HepG2 (cell line): ENCODE measurements around the gene HEXIM1. TPM values are rescaled to one million over a fixed set of nuclear protein-coding genes. Genes with fewer than 3 reads are reported as not detected.

Source experiments
- AHR ChIP-seq: IDR thresholded peaks from 2 replicates; pipeline ENCODE4 v1.6.1; 2018; ENCODE audit warnings: missing genetic modification reagents, missing compliant biosample characterization
- KAT8 ChIP-seq: IDR thresholded peaks from 2 replicates; pipeline ENCODE4 v1.6.1; 2016; ENCODE audit warnings: missing genetic modification reagents, missing compliant biosample characterization
- NBN ChIP-seq: fragments of 450-650 bp; conservative IDR thresholded peaks from 2 replicates; pipeline ENCODE4 v1.6.1; 2017
- NKX3-1 ChIP-seq: sonication (generic); formaldehyde crosslinking; IDR thresholded peaks from 2 replicates; pipeline ENCODE4 v1.5.0; 2020; ENCODE audit warnings: missing genetic modification reagents
- POLR2AphosphoS2 ChIP-seq: IDR thresholded peaks from 2 replicates; pipeline ENCODE4 v1.6.1; 2011; ENCODE audit warnings: low read depth, low read length, improper control_type of control experiment
- PRPF4 ChIP-seq: fragments of 200-400 bp; formaldehyde crosslinking; IDR thresholded peaks from 2 replicates; pipeline ENCODE4 v1.6.1; 2016; ENCODE audit warnings: low read length, low read depth; ENCODE audit not compliant: poor library complexity, severe bottlenecking
- SNAPC4 ChIP-seq: sonication (generic); formaldehyde crosslinking; IDR thresholded peaks from 2 replicates; pipeline ENCODE4 v1.4.0; 2020; ENCODE audit warnings: mild to moderate bottlenecking, missing genetic modification reagents
- SRSF9 ChIP-seq: fragments of 200-400 bp; formaldehyde crosslinking; IDR thresholded peaks from 2 replicates; pipeline ENCODE4 v1.6.1; 2018; ENCODE audit warnings: borderline replicate concordance, mild to moderate bottlenecking, low read depth, low read length; ENCODE audit not compliant: insufficient read depth, poor library complexity, severe bottlenecking
- ZC3H4 ChIP-seq: sonication (generic); formaldehyde crosslinking; IDR thresholded peaks from 2 replicates; pipeline ENCODE4 v1.4.0; 2020; ENCODE audit warnings: missing genetic modification reagents, borderline replicate concordance
- ZFP82 ChIP-seq: sonication (generic); formaldehyde crosslinking; IDR thresholded peaks from 2 replicates; pipeline ENCODE4 v1.5.1; 2020; ENCODE audit warnings: mild to moderate bottlenecking, missing genetic modification reagents, borderline replicate concordance
- ZFP90 ChIP-seq: sonication (generic); formaldehyde crosslinking; IDR thresholded peaks from 2 replicates; pipeline ENCODE4 v1.8.0; 2022; ENCODE audit warnings: missing genetic modification reagents, mild to moderate bottlenecking, inconsistent platforms, borderline replicate concordance
- ZMYM2 ChIP-seq: sonication (generic); formaldehyde crosslinking; IDR thresholded peaks from 2 replicates; pipeline ENCODE4 v1.8.0; 2022; ENCODE audit warnings: mild to moderate bottlenecking, missing genetic modification reagents
- ZNF550 ChIP-seq: sonication (generic); formaldehyde crosslinking; IDR thresholded peaks from 2 replicates; pipeline ENCODE4 v1.4.0; 2020; ENCODE audit warnings: mild to moderate bottlenecking, missing genetic modification reagents, borderline replicate concordance
- polyA plus RNA-seq, 8 experiments: library from polyadenylated mRNA; depleted of rRNA in 3 of 8; stranded (reverse) in 7 of 8; unstranded in 1 of 8; fragments of >200 nt; fragmentation: Illumina TruSeq in 4 of 8; extraction: Trizol in 4 of 8; gene quantifications; 2 replicates each; pipeline versions ENCODE4 v1.2.1 to v1.2.3, GENCODE V29; 2011 to 2016; ENCODE audit warnings: low read depth in 4 of 8, missing spikeins in 1 of 8, mixed read lengths in 1 of 8; ENCODE audit not compliant: insufficient read depth in 1 of 8
- total RNA-seq, 5 experiments: library from RNA; depleted of rRNA; stranded (reverse); fragments of >200 nt; fragmentation: Illumina TruSeq; extraction: Trizol; gene quantifications; 2 replicates each; pipeline ENCODE4 v1.2.3, GENCODE V29; 2016; ENCODE audit warnings: low read depth in 1 of 5
- TF ChIP-seq, protein P1 (sequence below): sonication (generic); formaldehyde crosslinking; IDR thresholded peaks from 2 replicates; pipeline ENCODE4 v1.4.0; 2020; ENCODE audit warnings: mild to moderate bottlenecking, low read depth, missing genetic modification reagents
- TF ChIP-seq, protein P2 (sequence below): IDR thresholded peaks from 2 replicates; pipeline ENCODE4 v1.6.1; 2012; ENCODE audit warnings: inconsistent platforms

The HEXIM1 gene
- total and polyA plus RNA-seq, 2 of the 13 experiments (the other 11 are each of a cell fraction or from before 2014, with no cell fraction given) = 10.5 to 16.6 TPM

DNA sequence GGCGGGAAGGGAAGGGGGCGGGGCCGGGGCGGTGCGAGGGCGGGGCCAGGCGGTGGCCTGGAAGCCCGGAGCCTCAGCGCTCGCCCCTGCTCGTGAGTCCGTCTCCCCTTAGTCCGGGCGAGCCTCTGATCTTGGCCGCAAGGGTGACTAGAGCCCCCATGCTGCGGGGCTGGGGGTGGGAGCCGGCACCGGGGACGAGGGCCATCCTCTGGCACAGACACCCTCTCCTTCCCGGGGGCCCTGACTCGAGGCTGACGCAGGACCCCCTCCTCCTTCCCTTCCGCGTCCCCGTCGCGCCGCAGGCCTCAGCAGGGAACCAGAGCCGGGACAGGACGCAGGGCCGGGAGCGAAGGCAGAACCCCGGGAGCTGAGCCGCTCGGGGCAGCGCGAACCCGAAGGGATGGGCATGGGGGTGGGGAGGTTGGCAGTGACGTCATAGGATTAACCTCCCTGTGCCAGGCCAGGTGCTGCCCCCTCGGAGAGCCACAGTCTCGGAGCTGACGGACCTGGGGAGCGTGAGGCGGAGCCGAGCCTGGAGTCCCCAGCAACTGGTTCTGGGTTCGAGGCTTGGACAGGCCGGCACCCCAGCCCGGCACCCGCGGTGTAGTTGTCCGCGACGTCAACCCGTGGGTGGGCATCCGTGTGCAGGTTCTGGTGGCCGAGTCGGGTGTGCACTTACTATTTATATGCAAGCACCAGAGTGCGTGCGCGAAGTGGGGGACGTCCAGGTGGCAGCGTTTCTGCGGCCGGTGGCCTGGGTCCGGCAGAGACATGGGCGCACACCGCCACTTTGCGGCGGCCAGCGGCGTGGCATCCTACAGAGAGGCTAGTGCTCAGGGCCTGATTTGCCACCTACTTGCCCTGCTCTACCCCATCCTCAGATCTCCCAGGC lies 15.5 kb upstream of the HEXIM1 start (continued):
- peak; percentile 79; the same call in 1 of the 2 replicates for TF ChIP-seq ZFP82 (CRISPR knock-in tag)
- no peak; the same call in 1 of the 2 replicates for TF ChIP-seq NKX3-1 (CRISPR knock-in tag)
- TF ChIP-seq ZFP90 (CRISPR knock-in tag) = peak; percentile 87
- no peak for TF ChIP-seq SNAPC4 (CRISPR knock-in tag)
- TF ChIP-seq SRSF9 = no peak
- TF ChIP-seq PRPF4 = no peak
- TF ChIP-seq KAT8 = peak; percentile 63
- peak; percentile 80 for TF ChIP-seq ZMYM2 (CRISPR knock-in tag)
- no peak for TF ChIP-seq ZC3H4 (CRISPR knock-in tag)
- TF ChIP-seq, protein P1, sequence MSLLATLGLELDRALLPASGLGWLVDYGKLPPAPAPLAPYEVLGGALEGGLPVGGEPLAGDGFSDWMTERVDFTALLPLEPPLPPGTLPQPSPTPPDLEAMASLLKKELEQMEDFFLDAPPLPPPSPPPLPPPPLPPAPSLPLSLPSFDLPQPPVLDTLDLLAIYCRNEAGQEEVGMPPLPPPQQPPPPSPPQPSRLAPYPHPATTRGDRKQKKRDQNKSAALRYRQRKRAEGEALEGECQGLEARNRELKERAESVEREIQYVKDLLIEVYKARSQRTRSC (CRISPR knock-in tag) = 0 out of 2 replicates have a peak, but pooled peaks have one; percentile 33
- TF ChIP-seq ZNF550 (CRISPR knock-in tag) = peak; percentile 85; the same call in 1 of the 2 replicates
- TF ChIP-seq AHR = peak; percentile 41; the same call in 1 of the 2 replicates
- TF ChIP-seq NBN = no peak
- TF ChIP-seq POLR2AphosphoS2 = no peak
- TF ChIP-seq, protein P2, sequence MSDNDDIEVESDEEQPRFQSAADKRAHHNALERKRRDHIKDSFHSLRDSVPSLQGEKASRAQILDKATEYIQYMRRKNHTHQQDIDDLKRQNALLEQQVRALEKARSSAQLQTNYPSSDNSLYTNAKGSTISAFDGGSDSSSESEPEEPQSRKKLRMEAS = no peak
